ENCODE results near the gene PLEKHM2.

PLEKHM2 gene

GRCh38 chr1:15736892-15737261 lies 52.8 kb downstream of the PLEKHM2 start:
- Histone ChIP-seq H3K4me2 (ENCODE audit: low read length) (peak overlapping the region; percentile 62), H3K4me3 (ENCODE audit: low read depth, low read length) (no peak overlapping the region), H3K27ac (peak overlapping the region; percentile 92), H3K36me3 (ENCODE audit: control insufficient read depth, insufficient read depth, low read length) (no peaks in the 10 kb centered on the region), H2AFZ (no peak overlapping the region), H3K79me2 (no peaks in the 10 kb centered on the region), H3K9me3 (ENCODE audit: control insufficient read depth, low read length) (no peaks in the 10 kb centered on the region), H3K9ac (no peak overlapping the region), H3K4me1 (peaks cover 14% of the 10 kb centered on the region), H3K27me3 (ENCODE audit: control insufficient read depth, insufficient read depth, low read length) (no peaks in the 10 kb centered on the region)
- TF ChIP-seq CTCF (IDR thresholded peaks at IDR 0.05), result no peak

GRCh38 chr1:15737324-15738319 lies 53.5 kb downstream of the PLEKHM2 start:
- Histone ChIP-seq H3K9ac (no peak overlapping the region), H3K4me2 (ENCODE audit: low read length) (no peak overlapping the region), H3K9me3 (ENCODE audit: control insufficient read depth, low read length) (no peaks in the 10 kb centered on the region), H3K4me1 (peaks cover 14% of the 10 kb centered on the region), H3K36me3 (ENCODE audit: control insufficient read depth, insufficient read depth, low read length) (no peaks in the 10 kb centered on the region), H3K4me3 (ENCODE audit: low read depth, low read length) (no peak overlapping the region), H3K27me3 (ENCODE audit: control insufficient read depth, insufficient read depth, low read length) (no peaks in the 10 kb centered on the region), H2AFZ (no peak overlapping the region), H3K27ac (peak overlapping the region; percentile 92), H3K79me2 (no peaks in the 10 kb centered on the region)
- TF ChIP-seq CTCF (IDR thresholded peaks at IDR 0.05), result no peak

- H3K9ac ChIP-seq, result no peak overlapping the region
- H2AFZ ChIP-seq, result no peak overlapping the region
These were observed 54.4 kb downstream of the PLEKHM2 start for GRCh38 chr1:15738416-15739113.

DNA sequence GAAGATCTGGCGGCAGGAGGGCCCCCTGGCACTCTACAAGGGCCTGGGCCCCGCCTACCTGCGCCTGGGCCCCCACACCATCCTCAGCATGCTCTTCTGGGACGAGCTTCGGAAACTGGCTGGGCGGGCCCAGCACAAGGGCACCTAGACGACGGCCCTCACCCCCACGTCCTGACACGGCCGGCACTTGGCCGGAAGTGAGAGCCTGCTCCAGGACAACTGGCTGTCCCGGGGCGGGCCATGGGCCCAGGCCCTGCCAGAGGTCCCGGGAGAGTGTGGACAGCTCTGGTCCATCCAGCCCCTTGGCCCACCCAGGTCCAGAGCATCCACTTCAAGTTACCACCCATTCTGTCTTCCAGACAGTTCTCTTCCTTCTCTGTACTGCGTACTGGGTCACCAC lies 55.1 kb downstream of the PLEKHM2 start:
- Histone ChIP-seq H3K27me3 (ENCODE audit: control insufficient read depth, insufficient read depth, low read length) (no peaks in the 10 kb centered on the region), H2AFZ (no peak overlapping the region), H3K4me1 (peaks cover 14% of the 10 kb centered on the region), H3K4me2 (ENCODE audit: low read length) (no peak overlapping the region), H3K9ac (no peak overlapping the region), H3K79me2 (no peaks in the 10 kb centered on the region), H3K36me3 (ENCODE audit: control insufficient read depth, insufficient read depth, low read length) (no peaks in the 10 kb centered on the region), H3K9me3 (ENCODE audit: control insufficient read depth, low read length) (no peaks in the 10 kb centered on the region), H3K27ac (no peak overlapping the region), H3K4me3 (ENCODE audit: low read depth, low read length) (no peak overlapping the region)
- TF ChIP-seq CTCF (IDR thresholded peaks at IDR 0.05), result no peak

More at GRCh38 chr1:15738416-15739113, 54.4 kb downstream of the PLEKHM2 start:
- Histone ChIP-seq H3K4me1 (peaks cover 14% of the 10 kb centered on the region), H3K27ac (no peak overlapping the region), H3K9me3 (ENCODE audit: control insufficient read depth, low read length) (no peaks in the 10 kb centered on the region), H3K4me2 (ENCODE audit: low read length) (no peak overlapping the region), H3K36me3 (ENCODE audit: control insufficient read depth, insufficient read depth, low read length) (no peaks in the 10 kb centered on the region), H3K27me3 (ENCODE audit: control insufficient read depth, insufficient read depth, low read length) (no peaks in the 10 kb centered on the region), H3K4me3 (ENCODE audit: low read depth, low read length) (no peak overlapping the region), H3K79me2 (no peaks in the 10 kb centered on the region)
- no peak for TF ChIP-seq CTCF (IDR thresholded peaks at IDR 0.05)
